HG02943 (cell line): ENCODE results near the gene C6orf52.
"Not testable (repeated sequence)": the region's sequence is repeated elsewhere in the genome, so short reads cannot be mapped to it uniquely, and the experiment has no call there.

Experiments
- ATAC-seq: cut with Tn5 transposase; IDR thresholded peaks from one replicate; pipeline ENCODE4 v1.9.1; 2021; ENCODE audit warnings: mild to moderate bottlenecking, low read depth, moderate library complexity; ENCODE audit not compliant: unreplicated experiment

C6orf52 gene

DNA sequence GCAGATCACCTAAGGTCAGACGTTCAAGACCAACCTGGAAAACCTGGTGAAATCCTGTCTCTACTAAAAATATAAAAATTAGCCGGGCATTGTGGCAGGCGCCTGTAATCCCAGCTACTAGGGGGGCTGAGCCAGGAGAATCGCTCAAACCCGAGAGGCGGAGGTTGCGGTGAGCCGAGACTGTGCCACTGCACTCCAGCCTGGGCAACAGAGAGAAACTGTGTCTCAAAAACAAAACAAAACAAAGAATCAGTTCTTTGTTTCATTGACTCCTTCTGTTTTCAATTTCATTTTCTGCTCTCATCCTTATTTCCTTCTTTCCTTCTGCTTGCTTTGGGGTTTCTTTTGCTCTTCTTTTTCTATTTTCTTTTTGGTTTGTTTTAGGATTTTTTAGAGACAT, 19.5 kb upstream of the C6orf52 start:
- ATAC-seq: no peak

DNA sequence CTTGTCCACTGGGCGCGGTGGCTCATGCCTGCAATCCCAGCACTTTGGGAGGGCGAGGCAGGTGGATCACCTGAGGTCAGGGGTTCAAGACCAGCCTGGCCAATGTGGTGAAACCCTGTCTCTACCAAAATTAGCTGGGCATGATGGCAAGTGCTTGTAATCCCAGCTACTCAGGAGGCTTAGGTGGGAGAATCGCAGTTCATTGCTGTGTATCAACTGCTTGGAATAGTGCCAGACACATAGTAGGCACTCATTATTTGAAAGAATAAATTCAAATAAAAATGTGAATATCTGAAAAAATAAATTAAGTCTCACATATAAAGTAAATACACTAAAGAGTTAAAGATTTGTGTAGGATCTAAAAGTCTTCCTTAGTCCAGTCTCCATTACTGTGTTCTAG, 2.2 kb upstream of the C6orf52 start:
- no peak for ATAC-seq

DNA sequence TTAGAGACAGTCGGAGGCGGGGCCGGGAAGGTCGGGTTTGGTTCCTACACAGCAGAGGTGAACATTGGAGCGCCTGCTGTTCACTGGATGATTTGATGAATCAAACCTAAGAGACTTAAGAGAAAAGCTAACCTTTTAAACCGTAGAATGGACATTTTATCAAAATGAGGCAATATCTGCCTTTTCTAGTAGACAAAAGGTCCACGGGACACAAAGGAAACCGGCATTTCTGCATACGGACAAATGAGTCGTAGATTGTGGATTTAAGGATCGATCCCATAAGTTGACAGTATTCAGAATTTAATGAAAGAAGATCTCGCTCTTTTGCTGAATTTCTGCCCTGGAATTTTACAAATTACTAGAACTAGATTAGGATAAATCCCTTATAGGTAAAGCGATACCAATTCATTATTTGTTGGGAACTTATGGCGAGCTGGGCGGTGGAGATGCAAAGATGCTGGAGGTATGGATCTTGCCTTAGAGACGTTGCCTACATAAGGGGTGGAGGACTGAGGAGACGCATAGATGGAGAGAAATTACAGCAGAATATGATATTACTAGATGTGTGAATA, 756 bp upstream of the C6orf52 start:
- no peak for ATAC-seq

GRCh38 chr6:10692965-10693538, 1.4 kb downstream of the C6orf52 start:
- ATAC-seq: no peak

DNA sequence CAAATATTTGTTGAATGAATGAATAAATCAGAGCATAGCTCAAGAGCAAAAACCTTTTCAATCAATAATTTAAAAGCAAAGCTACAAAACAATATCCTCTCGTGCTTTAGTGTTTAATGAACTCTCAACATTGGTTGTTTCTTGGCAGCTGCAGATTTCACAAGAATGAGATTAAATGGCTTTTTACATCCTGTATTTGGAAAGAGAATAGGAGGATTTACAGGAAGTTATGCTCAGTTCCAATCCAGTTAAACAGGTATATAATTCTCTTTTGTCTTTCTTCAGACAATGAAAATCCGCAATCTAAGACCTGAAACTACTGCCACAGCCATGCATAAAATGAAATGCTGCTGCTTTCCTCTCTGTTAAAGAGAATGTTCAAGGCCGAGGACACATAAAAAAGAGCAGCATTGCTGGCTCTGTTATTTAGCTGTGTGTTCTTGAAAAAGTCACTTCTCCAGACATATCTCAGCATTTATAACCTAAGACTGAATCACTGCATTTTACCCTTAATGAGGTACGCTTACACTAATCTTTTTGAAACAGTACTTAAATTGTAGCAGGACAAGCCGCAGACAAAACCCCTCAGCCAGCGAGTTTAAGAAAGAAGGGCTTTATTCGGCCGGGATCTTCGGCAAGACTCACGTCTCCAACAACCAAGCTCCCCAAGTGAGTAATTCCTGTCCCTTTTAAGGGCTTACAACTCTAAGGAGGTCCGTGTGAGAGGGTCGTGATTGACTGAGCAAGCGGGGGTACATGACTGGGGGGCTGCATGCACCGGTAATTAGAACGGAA, 3.6 kb downstream of the C6orf52 start:
- no peak for ATAC-seq

GRCh38 chr6:10687582-10687981, 6.8 kb downstream of the C6orf52 start:
- no peak for ATAC-seq

DNA sequence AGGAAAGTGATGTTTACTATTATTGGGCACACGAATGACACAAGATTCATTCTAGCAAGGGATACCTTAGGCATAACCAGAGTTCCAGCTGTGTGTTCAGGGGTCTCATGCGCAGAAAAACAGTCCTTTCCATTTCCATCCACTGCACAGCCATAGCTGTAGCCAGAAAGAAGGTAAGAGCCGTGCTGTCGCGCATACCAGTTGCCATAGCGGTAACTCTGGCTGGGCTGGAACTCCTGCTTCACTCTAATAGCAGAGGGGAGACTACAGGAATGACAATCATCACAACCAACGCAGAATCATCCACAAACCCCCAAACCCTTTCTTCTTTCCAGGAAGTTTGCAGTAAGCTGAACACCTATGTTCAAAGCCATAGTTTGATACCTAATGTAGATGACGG, 7.5 kb downstream of the C6orf52 start:
- ATAC-seq: no peak

- no peak for ATAC-seq
Measured at GRCh38 chr6:10685092-10685915, 9.1 kb downstream of the C6orf52 start.

- ATAC-seq: no peak
Measured at GRCh38 chr6:10684618-10685017, 9.8 kb downstream of the C6orf52 start.

DNA sequence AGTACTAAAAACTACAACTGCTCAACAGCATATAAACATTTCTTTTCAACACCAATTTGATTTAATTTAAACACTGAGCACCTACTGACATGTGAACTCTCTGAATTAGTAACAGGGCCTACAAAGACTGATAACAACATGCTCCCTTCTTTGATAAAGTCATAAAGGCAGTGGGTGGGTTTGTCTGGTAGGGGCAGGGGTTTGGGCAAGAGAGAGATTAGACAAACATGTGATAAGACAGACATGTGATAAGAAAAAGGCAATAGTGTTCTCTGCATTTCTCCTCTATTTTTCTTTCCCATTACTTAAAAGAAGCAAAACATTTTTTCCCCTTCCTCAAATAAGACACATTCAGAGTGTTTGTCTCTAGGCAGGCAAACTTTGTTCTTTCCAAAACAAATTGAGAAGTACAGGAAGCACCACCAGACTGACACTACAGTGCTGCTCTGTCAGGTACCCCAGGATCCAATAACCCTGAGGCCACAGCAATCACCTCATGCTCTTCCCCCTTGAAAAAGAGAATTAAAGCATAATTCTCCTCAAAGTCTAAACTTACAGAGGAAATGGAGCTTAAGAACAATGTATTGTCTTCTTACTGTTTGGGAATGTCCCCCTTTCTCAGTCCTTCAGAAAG, 11.9 kb downstream of the C6orf52 start:
- no peak for ATAC-seq

DNA sequence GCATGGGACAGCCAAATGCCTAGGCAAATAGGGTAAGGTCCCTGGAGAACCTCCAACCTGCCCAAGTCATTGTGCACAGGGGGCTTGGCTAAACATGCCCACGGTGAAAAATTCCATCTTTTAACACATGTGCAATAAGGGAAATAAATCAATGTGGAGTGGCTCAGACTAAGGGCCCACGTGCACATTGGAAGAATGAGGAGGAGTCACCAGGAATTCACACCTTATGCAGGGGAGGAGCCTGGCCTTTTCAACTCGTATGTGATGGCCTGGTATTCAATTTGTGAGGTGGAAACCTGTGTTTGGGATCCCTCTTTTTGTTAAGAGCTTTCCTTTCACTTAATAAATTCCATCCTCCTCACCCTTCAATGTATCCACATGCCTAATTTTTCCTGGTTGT, 12.6 kb downstream of the C6orf52 start:
- no peak for ATAC-seq

GRCh38 chr6:10678456-10678855, 16.0 kb downstream of the C6orf52 start:
- no peak for ATAC-seq

DNA sequence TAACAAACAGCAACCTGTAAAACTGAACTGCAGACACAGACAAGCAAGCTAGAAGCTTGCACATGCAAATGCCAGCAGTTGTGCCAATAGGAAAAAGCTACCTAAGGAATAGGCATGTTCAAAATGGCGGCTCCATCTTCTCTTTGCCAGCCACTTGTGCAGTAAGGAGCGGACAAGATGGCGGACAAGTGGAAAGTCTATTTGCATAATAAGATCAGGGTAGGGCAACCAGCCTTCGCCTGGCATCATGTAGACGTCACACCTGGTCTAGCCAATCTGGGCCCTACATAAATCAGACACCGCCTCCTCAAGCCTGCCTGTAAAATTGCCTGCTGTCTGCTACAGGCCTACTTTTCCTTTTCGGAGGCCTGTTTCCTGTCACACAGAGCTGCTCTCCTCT, 18.0 kb downstream of the C6orf52 start:
- ATAC-seq: no peak

- no peak for ATAC-seq
Measured at GRCh38 chr6:10668126-10668917, 26.1 kb downstream of the C6orf52 start.

DNA sequence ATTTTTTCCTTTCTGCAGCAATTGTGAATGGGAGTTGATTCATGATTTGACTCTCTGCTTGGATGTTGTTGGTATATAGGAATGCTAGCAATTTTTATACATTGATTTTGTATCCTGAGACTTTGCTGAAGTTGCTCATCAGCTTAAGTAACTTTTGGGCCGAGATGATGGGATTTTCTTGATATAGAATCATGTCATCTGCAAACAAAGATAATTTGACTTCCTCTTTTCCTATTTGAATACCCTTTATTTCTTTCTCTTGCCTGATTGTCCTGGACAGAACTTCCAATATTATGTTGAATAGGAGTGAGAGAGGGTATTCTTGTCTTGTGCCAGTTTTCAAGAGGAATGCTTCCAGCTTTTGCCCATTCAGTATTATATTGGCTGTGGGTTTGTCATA, 28.8 kb downstream of the C6orf52 start:
- not testable (repeated sequence) for ATAC-seq

DNA sequence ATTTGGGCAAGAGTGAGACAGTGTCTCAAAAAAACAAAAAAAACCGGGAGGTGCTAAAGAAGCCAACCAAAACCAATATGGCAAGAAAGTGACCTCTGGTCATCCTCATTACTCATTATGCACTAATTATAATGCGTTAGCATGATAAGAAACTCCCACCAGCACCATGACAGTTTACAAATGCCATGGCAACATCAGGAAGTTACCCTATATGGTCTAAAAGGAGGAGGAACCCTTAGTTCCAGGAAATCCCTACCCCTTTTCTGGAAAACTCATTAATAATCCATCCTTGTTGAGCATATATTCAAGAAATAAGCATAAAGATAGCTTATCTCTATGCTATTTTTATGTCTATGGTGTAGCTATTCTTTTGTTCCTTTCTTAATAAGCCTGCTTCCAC, 31.7 kb downstream of the C6orf52 start:
- ATAC-seq: no peak

GRCh38 chr6:10662207-10662606, 32.2 kb downstream of the C6orf52 start:
- ATAC-seq: no peak

DNA sequence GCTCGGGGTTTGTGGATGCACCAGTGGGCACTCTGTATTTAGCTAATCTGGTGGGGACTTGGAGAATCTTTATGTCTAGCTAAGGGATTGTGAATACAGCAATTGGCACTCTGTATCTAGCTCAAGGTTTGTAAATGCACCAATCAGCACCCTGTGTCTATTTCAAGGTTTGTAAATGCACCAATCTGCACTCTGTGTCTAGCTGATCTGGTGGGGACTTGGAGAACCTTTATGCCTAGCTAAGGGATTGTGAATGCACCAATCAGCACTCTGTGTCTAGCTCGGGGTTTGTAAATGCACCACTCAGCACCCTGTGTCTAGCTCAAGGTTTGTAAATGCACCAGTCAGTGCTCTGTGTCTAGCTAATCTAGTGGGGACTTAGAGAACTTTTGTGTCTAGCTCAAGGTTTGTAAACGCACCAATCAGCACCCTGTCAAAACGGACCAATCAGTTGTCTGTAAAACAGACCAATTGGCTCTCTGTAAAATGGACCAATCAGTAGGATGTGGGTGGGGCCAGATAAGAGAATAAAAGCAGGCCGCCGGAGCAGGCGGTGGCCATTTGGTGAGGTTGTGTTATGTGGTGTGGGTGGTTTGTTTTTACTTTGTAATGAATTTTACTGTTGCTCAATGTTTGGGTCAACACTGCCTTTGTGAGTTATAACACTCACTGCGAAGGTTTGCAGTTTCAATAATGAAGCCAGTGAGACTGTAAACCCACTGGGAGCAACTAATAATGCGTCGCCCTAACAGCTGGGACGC, 33.8 kb downstream of the C6orf52 start:
- ATAC-seq: not testable (repeated sequence)

GRCh38 chr6:10659699-10660348, 34.6 kb downstream of the C6orf52 start:
- no peak for ATAC-seq
